GM12891 (cell line): ENCODE measurements around the gene NKTR.
A peak's percentile ranks its signal among the peaks of the same experiment; 100 is the strongest.

ENCODE experiments used
- PAX5 ChIP-seq: IDR thresholded peaks from 2 replicates; pipeline ENCODE4 v1.6.1; 2011; ENCODE audit warnings: low read length, moderate library complexity, mild to moderate bottlenecking; ENCODE audit not compliant: insufficient read depth, severe bottlenecking
- POLR2A ChIP-seq: IDR thresholded peaks from 2 replicates; pipeline ENCODE4 v1.6.1; 2011; ENCODE audit warnings: low read depth, low read length, control low read depth
- POLR2AphosphoS5 ChIP-seq: IDR thresholded peaks from 2 replicates; pipeline ENCODE4 v1.6.1; 2011; ENCODE audit warnings: low read depth, low read length, control low read depth

DNA sequence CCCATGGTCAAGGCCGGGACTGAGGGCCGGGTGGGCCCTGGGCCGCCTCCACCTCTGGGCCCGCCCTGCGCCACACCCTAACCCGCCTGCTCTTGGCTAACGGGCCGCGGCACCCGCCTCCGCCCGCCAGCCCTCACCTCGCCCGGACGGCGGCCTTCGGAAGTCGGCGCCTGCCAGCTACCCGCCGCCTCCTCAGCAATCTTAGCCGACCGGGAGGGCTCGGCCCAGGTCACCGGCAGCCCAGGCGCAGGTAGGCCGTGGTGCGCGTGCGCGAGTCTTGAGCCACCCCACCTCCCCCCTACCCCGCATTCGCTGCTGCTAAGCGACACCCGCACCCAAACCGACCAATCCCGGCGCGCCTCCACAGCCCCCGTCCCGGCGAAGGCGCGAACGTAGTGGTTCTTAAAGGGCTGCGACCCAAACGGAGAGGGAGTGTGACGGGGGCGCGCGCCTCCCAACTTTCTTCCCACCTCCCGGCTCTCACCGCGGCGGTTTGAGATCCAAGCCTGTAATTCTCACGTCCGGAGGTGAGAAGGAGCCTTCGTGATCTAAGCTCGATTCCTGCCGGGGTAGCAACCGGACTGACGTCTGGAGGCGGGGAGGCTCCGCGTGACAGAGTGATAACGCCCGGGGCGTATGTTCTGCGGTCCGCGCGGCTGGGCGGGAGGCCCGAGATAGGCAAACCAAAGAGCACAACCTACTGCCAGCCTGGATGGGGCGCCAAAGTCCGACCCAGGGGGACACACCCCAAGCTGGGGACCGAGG is 18.6 kb upstream of the NKTR start, which contains the start of gene SEC22C:
- TF ChIP-seq POLR2A, result peak; percentile 54; the same call in 1 of the 2 replicates
- 0 out of 2 replicates have a peak, but pooled peaks have one; percentile 34 for TF ChIP-seq POLR2AphosphoS5
- no peak for TF ChIP-seq PAX5
